H9 (cell line): Measurements from ENCODE around the gene SPOCK3. TPM values are rescaled to one million over a fixed set of nuclear protein-coding genes. Genes with fewer than 3 reads are reported as not detected.

ENCODE experiments used
- DNase-seq: peaks from one replicate; pipeline ENCODE4 v3.0.0-alpha.2; 2017
- H2AFZ ChIP-seq: one replicate; pipeline ENCODE4 v1.6.1; 2013; ENCODE audit warnings: mild to moderate bottlenecking, low read length, control low read depth, moderate library complexity
- H2AK5ac ChIP-seq: 2 replicates; pipeline ENCODE4 v1.6.1; 2013; ENCODE audit warnings: low read length, control low read depth, mixed read lengths; ENCODE audit not compliant: insufficient read length
- H2BK120ac ChIP-seq: one replicate; pipeline ENCODE4 v1.6.1; 2013; ENCODE audit warnings: low read depth, mild to moderate bottlenecking, low read length, control low read depth, inconsistent platforms; ENCODE audit not compliant: poor library complexity, severe bottlenecking
- H2BK12ac ChIP-seq: 2 replicates; pipeline ENCODE4 v1.6.1; 2013; ENCODE audit warnings: low read length, control low read depth, mixed read lengths, low read depth; ENCODE audit not compliant: insufficient read length
- H2BK15ac ChIP-seq: 2 replicates; pipeline ENCODE4 v1.6.1; 2013; ENCODE audit warnings: low read depth, low read length, control low read depth
- H2BK20ac ChIP-seq: one replicate; pipeline ENCODE4 v1.6.1; 2013; ENCODE audit warnings: low read depth, mild to moderate bottlenecking, low read length, control low read depth, inconsistent platforms; ENCODE audit not compliant: poor library complexity, severe bottlenecking
- H2BK5ac ChIP-seq: 2 replicates; pipeline ENCODE4 v1.6.1; 2013; ENCODE audit warnings: low read length, control low read depth, mixed read lengths; ENCODE audit not compliant: insufficient read length
- H3K14ac ChIP-seq: 2 replicates; pipeline ENCODE4 v1.6.1; 2013; ENCODE audit warnings: low read length, control low read depth; ENCODE audit not compliant: insufficient read depth
- H3K18ac ChIP-seq: 2 replicates; pipeline ENCODE4 v1.6.1; 2013; ENCODE audit warnings: low read depth, mild to moderate bottlenecking, mixed read lengths, low read length, control low read depth; ENCODE audit not compliant: insufficient read length
- H3K23ac ChIP-seq: 2 replicates; pipeline ENCODE4 v1.6.1; 2013; ENCODE audit warnings: low read length, control low read depth, mixed read lengths, low read depth; ENCODE audit not compliant: insufficient read length
- H3K23me2 ChIP-seq: 2 replicates; pipeline ENCODE4 v1.6.1; 2013; ENCODE audit warnings: low read depth, mild to moderate bottlenecking, mixed read lengths, low read length, control low read depth; ENCODE audit not compliant: insufficient read length, poor library complexity, severe bottlenecking
- H3K27ac ChIP-seq: 2 replicates; pipeline ENCODE4 v1.5.1; 2013; ENCODE audit warnings: low read length, control low read depth, mixed read lengths, low read depth; ENCODE audit not compliant: insufficient read length
- H3K27me3 ChIP-seq: 2 replicates; pipeline ENCODE4 v1.6.1; 2013; ENCODE audit warnings: low read length, control low read depth, inconsistent platforms; ENCODE audit not compliant: insufficient read depth
- H3K4ac ChIP-seq: 2 replicates; pipeline ENCODE4 v1.6.1; 2013; ENCODE audit warnings: low read depth, mild to moderate bottlenecking, control low read depth, inconsistent platforms, low read length, moderate library complexity
- H3K4me1 ChIP-seq: 2 replicates; pipeline ENCODE4 v1.6.1; 2013; ENCODE audit warnings: low read length, control low read depth, inconsistent platforms; ENCODE audit not compliant: insufficient read depth
- H3K4me2 ChIP-seq: 2 replicates; pipeline ENCODE4 v1.6.1; 2013; ENCODE audit warnings: low read length, control low read depth, mixed read lengths; ENCODE audit not compliant: insufficient read length, insufficient read depth
- H3K56ac ChIP-seq: 2 replicates; pipeline ENCODE4 v1.6.1; 2013; ENCODE audit warnings: low read depth, mild to moderate bottlenecking, mixed read lengths, low read length, control low read depth; ENCODE audit not compliant: insufficient read length
- H3K79me1 ChIP-seq: 2 replicates; pipeline ENCODE4 v1.6.1; 2013; ENCODE audit warnings: low read depth, mild to moderate bottlenecking, moderate library complexity, low read length, control low read depth, inconsistent platforms; ENCODE audit not compliant: insufficient read depth, poor library complexity, severe bottlenecking
- H3K79me2 ChIP-seq: 2 replicates; pipeline ENCODE4 v1.6.1; 2013; ENCODE audit warnings: low read length, control low read depth, inconsistent platforms; ENCODE audit not compliant: insufficient read depth
- H3K9ac ChIP-seq: 2 replicates; pipeline ENCODE4 v1.6.1; 2013; ENCODE audit warnings: low read length, control low read depth, mixed read lengths; ENCODE audit not compliant: insufficient read length; ENCODE audit errors: extremely low read depth
- H3K9me3 ChIP-seq: one replicate; pipeline ENCODE4 v1.6.1; 2013; ENCODE audit warnings: low read depth, low read length, inconsistent platforms; ENCODE audit not compliant: control insufficient read depth
- H3T11ph ChIP-seq: one replicate; pipeline ENCODE4 v1.6.1; 2013; ENCODE audit warnings: mild to moderate bottlenecking, low read length, control low read depth, inconsistent platforms
- H4K20me1 ChIP-seq: one replicate; pipeline ENCODE4 v1.6.1; 2013; ENCODE audit not compliant: control insufficient read depth, insufficient read length, insufficient read depth
- H4K5ac ChIP-seq: 2 replicates; pipeline ENCODE4 v1.6.1; 2013; ENCODE audit warnings: low read depth, mild to moderate bottlenecking, mixed read lengths, low read length, control low read depth; ENCODE audit not compliant: insufficient read length
- H4K8ac ChIP-seq: replicated peaks from 2 replicates; pipeline ENCODE4 v1.6.1; 2013; ENCODE audit warnings: low read length, control low read depth, mixed read lengths, low read depth; ENCODE audit not compliant: insufficient read length
- H4K91ac ChIP-seq: 2 replicates; pipeline ENCODE4 v1.6.1; 2013; ENCODE audit warnings: low read depth, mild to moderate bottlenecking, moderate library complexity, mixed read lengths, low read length, control low read depth; ENCODE audit not compliant: insufficient read length
- H3K27ac Mint-ChIP-seq, 3 experiments: 2 replicates in 2 of 3; 3 replicates in 1 of 3; pipeline ENCODE4 v1.8.0; 2020 to 2021; ENCODE audit warnings: mixed read lengths in 3 of 3, mild to moderate bottlenecking in 1 of 3, moderate library complexity in 1 of 3
- H3K27me3 Mint-ChIP-seq: 2 replicates; pipeline ENCODE4 v1.8.0; 2021; ENCODE audit warnings: low read depth, mild to moderate bottlenecking, moderate library complexity, mixed read lengths
- H3K36me3 Mint-ChIP-seq, 3 experiments: 2 replicates in 2 of 3; 3 replicates in 1 of 3; pipeline ENCODE4 v1.8.0; 2020 to 2021; ENCODE audit warnings: low read depth in 3 of 3, mixed read lengths in 3 of 3; ENCODE audit not compliant: insufficient read depth in 1 of 3
- H3K4me1 Mint-ChIP-seq, 2 experiments: 2 replicates each; pipeline ENCODE4 v1.8.0; 2020; ENCODE audit warnings: mixed read lengths in 2 of 2
- H3K4me3 Mint-ChIP-seq, 2 experiments: 2 replicates in 1 of 2; 3 replicates in 1 of 2; pipeline ENCODE4 v1.8.0; 2020 to 2021; ENCODE audit warnings: mild to moderate bottlenecking in 2 of 2, mixed read lengths in 2 of 2, moderate library complexity in 1 of 2
- H3K9me3 Mint-ChIP-seq, 2 experiments: 2 replicates in 1 of 2; 3 replicates in 1 of 2; pipeline ENCODE4 v1.8.0; 2020; ENCODE audit warnings: mild to moderate bottlenecking in 2 of 2, mixed read lengths in 2 of 2, moderate library complexity in 1 of 2
- CTCF ChIP-seq: fragments of 200-600 bp; sonication (generic); conservative IDR thresholded peaks from 3 replicates; pipeline ENCODE4 v1.8.0; 2021; ENCODE audit warnings: antibody characterized with exemption, mild to moderate bottlenecking
- WGBS: extraction: QIAGEN DNeasy Blood & Tissue Kit; methylation state at CpG from one replicate; pipeline ENCODE4 v1.1.7; 2013; ENCODE audit warnings: missing lambda C conversion rate, low lambda C conversion rate, mixed read lengths; ENCODE audit not compliant: insufficient read length; ENCODE audit errors: extremely low coverage; 5-methylcytosine and 5-hydroxymethylcytosine counted together
- total RNA-seq: library from RNA; stranded (reverse); gene quantifications from 2 replicates; pipeline ENCODE4 v1.2.1, GENCODE V29; 2021

SPOCK3 gene
- total RNA-seq, 1 experiment from 2014 or later: 0.28 TPM

- no peak overlapping the region for H3T11ph ChIP-seq
- no peak overlapping the region for H3K4me2 ChIP-seq
- H4K8ac ChIP-seq: no peak overlapping the region
- WGBS: no CpG with 5 or more reads among the region's 2 CpGs
- Mint-ChIP-seq H3K36me3 (no peaks in the 10 kb centered on the region), H3K4me3 (no peak overlapping the region), H3K9me3 (peaks cover 0 to 3% of the 10 kb centered on the region in 2 experiments; a peak in 2 of 5 replicates), H3K4me1 (no peaks in the 10 kb centered on the region), H3K27me3 (no peaks in the 10 kb centered on the region), H3K27ac (no peak overlapping the region)
- no peak overlapping the region for H4K91ac ChIP-seq
- H3K9me3 ChIP-seq: no peaks in the 10 kb centered on the region
- no peak overlapping the region for H3K9ac ChIP-seq
- no peak for TF ChIP-seq CTCF
- no peak overlapping the region for H2AK5ac ChIP-seq
- H3K18ac ChIP-seq: no peak overlapping the region
- no peak overlapping the region for H2BK12ac ChIP-seq
- H2BK120ac ChIP-seq: no peak overlapping the region
- H3K79me2 ChIP-seq: no peaks in the 10 kb centered on the region
- H3K4me1 ChIP-seq: no peaks in the 10 kb centered on the region
- no peak for DNase-seq
- no peaks in the 10 kb centered on the region for H3K23me2 ChIP-seq
- no peaks in the 10 kb centered on the region for H3K79me1 ChIP-seq
- H2BK5ac ChIP-seq: no peak overlapping the region
- no peak overlapping the region for H3K4ac ChIP-seq
- H2BK15ac ChIP-seq: no peak overlapping the region
- H3K27ac ChIP-seq: no peak overlapping the region
- no peaks in the 10 kb centered on the region for H4K20me1 ChIP-seq
- H2BK20ac ChIP-seq: no peak overlapping the region
- no peak overlapping the region for H3K23ac ChIP-seq
- no peak overlapping the region for H3K56ac ChIP-seq
- H4K5ac ChIP-seq: no peak overlapping the region
- no peaks in the 10 kb centered on the region for H3K27me3 ChIP-seq
- no peak overlapping the region for H2AFZ ChIP-seq
- no peak overlapping the region for H3K14ac ChIP-seq
These were observed 123.2 kb downstream of the SPOCK3 start for GRCh38 chr4:167111092-167111491.
